ENCODE measurements around the gene LUC7L.
"Not testable (repeated sequence)": the region's sequence is repeated elsewhere in the genome, so short reads cannot be mapped to it uniquely, and the experiment has no call there.

LUC7L gene

GRCh38 chr16:273547-274421, 44.5 kb upstream of the LUC7L start:
- no peak overlapping the region for H3K4me3 ChIP-seq (ENCODE audit: low read depth, low read length)
- TF ChIP-seq, protein P1, sequence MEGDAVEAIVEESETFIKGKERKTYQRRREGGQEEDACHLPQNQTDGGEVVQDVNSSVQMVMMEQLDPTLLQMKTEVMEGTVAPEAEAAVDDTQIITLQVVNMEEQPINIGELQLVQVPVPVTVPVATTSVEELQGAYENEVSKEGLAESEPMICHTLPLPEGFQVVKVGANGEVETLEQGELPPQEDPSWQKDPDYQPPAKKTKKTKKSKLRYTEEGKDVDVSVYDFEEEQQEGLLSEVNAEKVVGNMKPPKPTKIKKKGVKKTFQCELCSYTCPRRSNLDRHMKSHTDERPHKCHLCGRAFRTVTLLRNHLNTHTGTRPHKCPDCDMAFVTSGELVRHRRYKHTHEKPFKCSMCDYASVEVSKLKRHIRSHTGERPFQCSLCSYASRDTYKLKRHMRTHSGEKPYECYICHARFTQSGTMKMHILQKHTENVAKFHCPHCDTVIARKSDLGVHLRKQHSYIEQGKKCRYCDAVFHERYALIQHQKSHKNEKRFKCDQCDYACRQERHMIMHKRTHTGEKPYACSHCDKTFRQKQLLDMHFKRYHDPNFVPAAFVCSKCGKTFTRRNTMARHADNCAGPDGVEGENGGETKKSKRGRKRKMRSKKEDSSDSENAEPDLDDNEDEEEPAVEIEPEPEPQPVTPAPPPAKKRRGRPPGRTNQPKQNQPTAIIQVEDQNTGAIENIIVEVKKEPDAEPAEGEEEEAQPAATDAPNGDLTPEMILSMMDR (IDR thresholded peaks at IDR 0.05; ENCODE audit: borderline replicate concordance, insufficient read depth, low read depth, low read length): no peak

DNA sequence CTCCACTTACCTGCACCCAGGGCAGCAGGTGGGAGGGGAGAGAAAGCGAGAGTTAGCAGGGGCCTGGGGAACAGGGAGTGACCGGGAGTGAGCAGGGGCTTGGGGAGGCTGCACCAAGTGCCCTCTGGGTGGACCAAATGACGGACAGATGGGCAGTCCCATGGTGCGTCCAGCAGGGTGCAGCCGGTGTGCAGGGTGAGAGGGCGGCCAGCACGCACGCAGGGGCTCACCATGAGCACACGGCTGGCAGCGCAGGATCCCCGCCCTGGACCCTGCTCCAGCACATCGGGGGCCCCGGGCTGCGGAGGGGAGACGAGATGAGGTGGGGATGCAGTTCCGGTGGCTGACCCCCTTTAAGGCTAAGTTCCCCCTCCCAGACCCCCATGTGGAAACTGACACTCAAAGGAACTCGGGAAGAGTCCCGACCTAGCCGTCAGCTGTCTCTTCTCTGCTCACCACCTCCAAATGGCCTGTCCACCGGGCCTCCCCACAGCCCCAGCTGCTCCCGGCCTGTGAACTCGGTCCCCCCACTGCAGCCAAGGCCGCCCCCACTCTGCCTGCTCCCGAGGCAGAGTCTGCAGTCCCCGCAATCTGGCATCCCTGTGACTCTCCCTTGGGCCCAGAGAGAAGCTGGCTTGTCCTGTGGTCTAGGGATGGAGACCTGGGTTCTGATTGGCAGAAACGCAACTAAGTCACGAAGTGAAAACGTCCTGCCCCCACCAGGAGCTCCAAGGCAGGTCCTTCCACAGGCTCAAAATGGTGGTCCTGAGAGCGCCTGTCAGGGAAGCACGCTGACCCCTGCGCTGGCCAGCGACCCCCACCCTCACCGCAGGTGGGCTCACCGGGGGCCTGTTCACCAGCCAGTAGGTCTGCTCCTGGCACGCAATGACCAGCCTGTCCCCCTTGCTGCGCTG, 43.6 kb upstream of the LUC7L start:
- no peak overlapping the region for H3K4me3 ChIP-seq (ENCODE audit: low read depth, low read length)
- TF ChIP-seq, protein P1 (IDR thresholded peaks at IDR 0.05; ENCODE audit: borderline replicate concordance, insufficient read depth, low read depth, low read length): no peak

DNA sequence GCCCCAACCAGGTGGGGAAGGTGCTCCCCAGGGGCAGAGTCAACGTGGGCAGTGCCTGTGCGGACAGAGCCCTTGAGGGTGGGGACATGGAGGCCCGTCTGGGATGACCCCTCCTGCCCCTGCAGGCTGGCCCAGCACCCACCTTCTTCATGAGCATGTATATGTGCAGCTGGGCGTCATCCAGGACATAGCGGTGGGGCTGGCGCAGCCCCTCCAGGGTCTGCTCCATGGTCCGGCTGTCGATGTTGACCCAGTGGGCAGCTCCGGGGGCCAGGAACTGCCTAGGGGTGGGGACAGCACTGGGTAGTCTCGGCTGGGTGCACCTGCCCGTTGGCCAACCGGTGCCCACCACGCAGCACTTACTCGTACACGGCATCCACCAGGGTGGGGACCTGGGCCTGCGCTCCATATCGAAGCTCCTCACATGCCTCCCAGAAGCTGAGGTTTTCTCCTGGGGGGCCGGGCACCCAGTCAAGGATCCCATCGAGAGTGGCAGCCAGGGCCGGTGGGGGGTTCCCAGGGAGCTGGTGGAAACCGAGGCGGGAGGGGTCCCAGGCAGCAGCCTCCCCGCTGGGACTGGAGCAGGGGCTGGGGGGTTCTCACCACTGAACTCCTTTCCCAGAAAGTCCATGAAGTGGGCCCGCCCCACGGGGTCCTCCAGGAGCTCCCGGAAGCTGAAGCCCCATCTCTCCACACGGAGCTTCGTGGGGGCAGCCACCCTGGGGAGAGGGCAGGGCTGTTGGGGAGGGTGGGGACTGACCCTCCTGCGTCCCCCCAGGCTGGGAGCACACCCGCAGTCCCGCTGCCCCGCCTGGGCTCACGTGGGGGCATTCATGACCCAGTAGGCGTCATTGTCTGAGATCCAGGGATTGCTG, 41.4 kb upstream of the LUC7L start:
- H3K4me3 ChIP-seq (ENCODE audit: low read depth, low read length): no peak overlapping the region
- TF ChIP-seq, protein P1 (IDR thresholded peaks at IDR 0.05; ENCODE audit: borderline replicate concordance, insufficient read depth, low read depth, low read length): no peak

DNA sequence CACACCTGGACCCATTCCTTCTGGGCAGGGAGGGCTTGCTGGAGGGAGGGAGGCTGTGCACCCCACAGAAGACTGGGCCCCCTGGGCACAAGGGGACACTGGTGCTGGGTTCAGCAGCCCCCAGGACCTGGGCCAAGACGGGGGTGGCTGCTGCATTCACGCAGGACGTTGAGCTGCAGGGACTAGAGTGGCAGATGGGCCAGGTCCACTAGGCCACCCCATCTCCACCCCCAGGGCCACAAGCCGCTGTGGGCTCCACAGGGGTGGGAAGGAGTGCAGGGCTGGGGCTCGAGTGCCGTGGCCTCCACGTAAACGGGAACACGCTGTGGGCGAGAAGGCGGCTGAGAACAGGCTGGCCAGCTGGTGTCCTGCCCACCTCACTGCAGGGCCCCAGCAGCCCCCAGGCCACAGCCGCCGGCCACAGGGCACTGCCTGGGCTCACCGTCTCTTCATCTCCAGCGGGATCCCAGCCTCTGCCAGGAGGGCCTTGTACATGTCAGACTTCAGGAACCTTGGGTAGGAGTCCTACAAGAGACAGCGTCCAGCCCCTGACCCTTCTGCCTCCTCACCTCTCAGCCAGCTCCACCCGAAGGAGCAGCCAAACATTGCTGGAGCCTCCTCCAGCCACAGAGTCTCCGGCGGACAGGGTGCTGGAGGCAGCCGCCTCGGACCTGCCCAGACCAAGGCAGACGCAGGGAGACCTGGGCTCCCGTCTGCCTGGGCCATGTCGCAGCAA, 40.0 kb upstream of the LUC7L start:
- TF ChIP-seq, protein P1 (IDR thresholded peaks at IDR 0.05; ENCODE audit: borderline replicate concordance, insufficient read depth, low read depth, low read length): no peak
- no peak overlapping the region for H3K4me3 ChIP-seq (ENCODE audit: low read depth, low read length)

- H3K4me3 ChIP-seq (ENCODE audit: low read depth, low read length): no peak overlapping the region
- TF ChIP-seq, protein P1 (IDR thresholded peaks at IDR 0.05; ENCODE audit: borderline replicate concordance, insufficient read depth, low read depth, low read length): no peak
Measured at GRCh38 chr16:268141-269053, 39.1 kb upstream of the LUC7L start.

DNA sequence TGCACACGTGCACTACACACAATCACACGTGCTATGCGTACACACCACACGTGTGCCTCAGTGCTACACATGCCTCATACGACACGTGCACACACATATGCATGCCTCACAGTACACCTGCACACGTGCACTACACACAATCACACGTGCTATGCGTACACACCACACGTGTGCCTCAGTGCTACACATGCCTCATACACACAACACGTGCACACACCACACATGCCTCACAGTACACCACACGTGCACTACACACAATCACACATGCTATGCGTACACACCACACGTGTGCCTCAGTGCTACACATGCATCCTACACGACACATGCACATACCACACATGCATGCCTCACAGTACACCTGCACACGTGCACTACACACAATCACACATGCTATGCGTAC, 38.3 kb upstream of the LUC7L start:
- not testable (repeated sequence) for H3K4me3 ChIP-seq (ENCODE audit: low read depth, low read length)

All from GM12875 (cell line).